Cardiac muscle cell (in vitro differentiated cells and primary cell): Measurements from ENCODE around the gene ZEB2. TPM values are rescaled to one million over a fixed set of nuclear protein-coding genes. Genes with fewer than 3 reads are reported as not detected.
A peak's percentile ranks its signal among the peaks of the same experiment; 100 is the strongest.

ENCODE experiments used
- DNase-seq, 2 donors: peaks; one replicate each; pipeline versions ENCODE4 v3.0.0 to v3.0.0-alpha.2; 2010 to 2017; ENCODE audit warnings: low read depth in 1 of 2, low spot score in 1 of 2
- H3K27ac ChIP-seq: fragments of 200-600 bp; sonication (generic); 2 replicates; pipeline ENCODE4 v1.5.1; 2016
- H3K27me3 ChIP-seq: fragments of 200-600 bp; sonication (generic); 2 replicates; pipeline ENCODE4 v1.6.0; 2016; ENCODE audit warnings: control low read depth
- H3K36me3 ChIP-seq: fragments of 200-600 bp; sonication (generic); 2 replicates; pipeline ENCODE4 v1.5.1; 2016; ENCODE audit warnings: control low read depth
- H3K4me1 ChIP-seq: fragments of 200-600 bp; sonication (generic); 2 replicates; pipeline ENCODE4 v1.8.1; 2017; ENCODE audit warnings: low read depth, mild to moderate bottlenecking, mixed run types
- H3K4me3 ChIP-seq: fragments of 200-600 bp; sonication (generic); 2 replicates; pipeline ENCODE4 v1.5.1; 2016; ENCODE audit warnings: mild to moderate bottlenecking
- H3K9me3 ChIP-seq: fragments of 200-600 bp; sonication (generic); 2 replicates; pipeline ENCODE4 v1.5.1; 2017; ENCODE audit warnings: low read depth, mild to moderate bottlenecking, control low read depth
- polyA plus RNA-seq: library from polyadenylated mRNA; unstranded; fragments of >200 nt; fragmentation: Nextera tagmentation; extraction: Ambion mirVana; gene quantifications from 2 replicates; pipeline ENCODE4 v1.2.1, GENCODE V29; 2016
- total RNA-seq: library from RNA; depleted of rRNA; stranded (reverse); fragments of >200 nt; gene quantifications from 2 replicates; pipeline ENCODE4 v1.2.3, GENCODE V29; 2016
- TF ChIP-seq, protein P1 (sequence below): IDR thresholded peaks from 2 replicates; pipeline ENCODE4 v1.5.1; 2012; ENCODE audit warnings: low read depth, mild to moderate bottlenecking, low read length

Gene ZEB2
- total and polyA plus RNA-seq, 2 experiments from 2014 or later: 16.8 to 41.2 TPM

DNA sequence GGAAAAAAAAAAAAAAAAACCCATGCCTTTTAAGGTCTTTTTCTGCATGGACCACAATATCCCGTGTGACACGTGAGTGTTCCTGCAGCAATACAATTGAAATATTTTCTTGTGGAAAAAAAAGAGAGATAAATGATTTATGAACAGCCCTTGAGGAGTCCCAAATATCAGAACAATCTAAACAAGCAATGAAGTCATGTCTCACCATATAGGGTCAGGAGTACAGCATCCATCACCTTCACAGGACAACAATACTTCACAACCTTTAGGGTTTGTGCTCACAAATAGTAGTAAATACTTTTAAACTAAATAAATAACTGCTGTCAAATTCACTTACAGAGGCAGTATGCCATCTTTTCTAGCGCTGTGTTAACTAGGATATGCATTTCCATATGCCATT lies 87.9 kb downstream of the ZEB2 start:
- Histone ChIP-seq H3K9me3 (no peaks in the 10 kb centered on the region), H3K4me3 (no peak overlapping the region), H3K27me3 (no peaks in the 10 kb centered on the region), H3K36me3 (no peaks in the 10 kb centered on the region), H3K27ac (no peak overlapping the region), H3K4me1 (peaks cover 32% of the 10 kb centered on the region)
- DNase-seq: no peak
- TF ChIP-seq, protein P1, sequence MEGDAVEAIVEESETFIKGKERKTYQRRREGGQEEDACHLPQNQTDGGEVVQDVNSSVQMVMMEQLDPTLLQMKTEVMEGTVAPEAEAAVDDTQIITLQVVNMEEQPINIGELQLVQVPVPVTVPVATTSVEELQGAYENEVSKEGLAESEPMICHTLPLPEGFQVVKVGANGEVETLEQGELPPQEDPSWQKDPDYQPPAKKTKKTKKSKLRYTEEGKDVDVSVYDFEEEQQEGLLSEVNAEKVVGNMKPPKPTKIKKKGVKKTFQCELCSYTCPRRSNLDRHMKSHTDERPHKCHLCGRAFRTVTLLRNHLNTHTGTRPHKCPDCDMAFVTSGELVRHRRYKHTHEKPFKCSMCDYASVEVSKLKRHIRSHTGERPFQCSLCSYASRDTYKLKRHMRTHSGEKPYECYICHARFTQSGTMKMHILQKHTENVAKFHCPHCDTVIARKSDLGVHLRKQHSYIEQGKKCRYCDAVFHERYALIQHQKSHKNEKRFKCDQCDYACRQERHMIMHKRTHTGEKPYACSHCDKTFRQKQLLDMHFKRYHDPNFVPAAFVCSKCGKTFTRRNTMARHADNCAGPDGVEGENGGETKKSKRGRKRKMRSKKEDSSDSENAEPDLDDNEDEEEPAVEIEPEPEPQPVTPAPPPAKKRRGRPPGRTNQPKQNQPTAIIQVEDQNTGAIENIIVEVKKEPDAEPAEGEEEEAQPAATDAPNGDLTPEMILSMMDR: no peak

DNA sequence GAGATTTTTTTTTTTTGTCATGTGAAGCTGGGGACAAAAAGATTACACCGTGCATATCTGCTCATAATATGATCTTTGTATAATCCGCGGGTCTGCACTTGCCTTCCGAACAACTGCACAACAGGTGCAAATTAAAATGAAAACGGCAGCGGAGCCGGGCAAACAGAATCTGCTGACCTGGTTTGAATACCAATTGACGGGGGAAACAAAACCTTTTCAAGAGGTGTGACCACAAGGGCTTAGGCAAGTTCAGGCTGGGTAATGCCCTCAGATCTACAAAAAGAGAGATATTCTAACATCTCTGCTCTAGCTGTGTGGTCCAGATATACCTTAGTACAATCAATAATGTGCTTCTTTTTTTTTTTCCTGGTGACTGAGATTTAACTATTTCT lies 88.5 kb downstream of the ZEB2 start:
- H3K4me3 ChIP-seq: no peak overlapping the region
- H3K27me3 ChIP-seq: no peaks in the 10 kb centered on the region
- TF ChIP-seq, protein P1: no peak
- no peaks in the 10 kb centered on the region for H3K36me3 ChIP-seq
- peak overlapping the region; percentile 87 for H3K27ac ChIP-seq
- H3K9me3 ChIP-seq: no peaks in the 10 kb centered on the region
- peak in 1 of 2 donors; percentile 16 for DNase-seq
- peaks cover 38% of the 10 kb centered on the region for H3K4me1 ChIP-seq

DNA sequence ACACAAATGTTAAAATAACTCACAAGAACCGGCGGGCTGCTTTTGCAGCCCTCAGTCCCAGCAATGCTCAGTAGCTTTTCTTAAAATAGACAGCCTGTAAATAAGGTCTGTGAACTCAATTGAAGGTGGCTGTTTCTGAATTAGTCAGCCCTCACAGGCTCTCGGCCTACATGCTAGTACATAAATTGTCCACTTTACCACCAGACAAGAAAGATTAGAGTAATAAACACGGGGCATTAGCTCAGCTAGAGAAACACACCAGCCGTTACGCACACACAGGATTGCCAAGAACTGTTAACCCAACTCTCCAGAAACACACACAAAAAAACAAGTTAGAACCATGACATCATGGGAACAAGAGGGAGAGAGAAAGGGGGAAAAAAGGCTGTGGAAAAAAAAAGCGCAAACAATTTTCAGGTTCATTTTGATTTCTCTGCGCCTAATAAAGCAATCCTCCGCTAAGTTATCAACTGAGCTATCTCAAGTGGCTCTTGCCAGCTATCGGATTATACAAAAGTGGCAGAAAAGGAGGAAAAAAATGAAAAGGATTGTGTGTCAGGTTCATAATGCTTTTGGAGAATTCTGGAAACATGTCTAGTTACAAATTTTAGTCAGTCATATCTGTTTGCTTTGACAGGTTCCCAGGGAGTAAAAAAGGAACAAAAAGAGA lies 89.1 kb downstream of the ZEB2 start:
- TF ChIP-seq, protein P1: no peak
- Histone ChIP-seq H3K27me3 (no peaks in the 10 kb centered on the region), H3K4me3 (no peak overlapping the region), H3K4me1 (peaks cover 39% of the 10 kb centered on the region), H3K36me3 (no peaks in the 10 kb centered on the region), H3K27ac (peak overlapping the region; percentile 87), H3K9me3 (no peaks in the 10 kb centered on the region)
- peak; percentile 59 to 76 for DNase-seq

DNA sequence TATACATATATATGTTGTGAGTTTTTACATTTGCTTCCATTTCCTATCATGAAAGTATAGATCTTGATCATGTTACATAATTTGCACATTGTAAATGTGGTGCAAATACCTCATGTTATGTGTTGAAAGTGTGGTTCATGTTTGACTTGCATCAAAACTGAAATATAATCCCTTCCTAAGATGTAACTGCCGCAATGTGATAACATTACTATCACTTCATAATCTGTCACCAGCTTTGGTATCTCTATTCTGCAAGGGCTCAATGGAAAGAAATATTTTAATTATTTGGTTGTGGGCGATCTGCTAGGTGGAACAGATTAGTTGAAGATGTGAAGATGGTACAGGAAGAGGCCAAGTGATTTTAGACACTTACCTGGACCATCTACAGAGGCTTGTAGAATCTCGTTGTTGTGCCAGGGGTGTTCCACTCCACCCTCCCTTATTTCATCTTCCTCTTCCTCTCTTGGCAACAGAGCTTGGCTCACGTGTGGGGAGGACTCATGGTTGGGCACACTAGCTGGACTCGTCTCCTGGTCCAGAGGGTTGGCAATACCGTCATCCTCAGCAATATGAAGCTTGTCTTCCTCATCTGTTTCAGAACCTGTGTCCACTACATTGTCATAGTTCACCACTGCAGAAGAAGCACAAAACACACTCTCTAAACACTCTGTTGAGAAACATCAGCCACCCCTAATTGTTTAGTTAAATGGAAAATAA lies 90.4 kb downstream of the ZEB2 start:
- peaks cover 39% of the 10 kb centered on the region for H3K4me1 ChIP-seq
- TF ChIP-seq, protein P1: no peak
- H3K4me3 ChIP-seq: no peak overlapping the region
- no peaks in the 10 kb centered on the region for H3K27me3 ChIP-seq
- no peak for DNase-seq
- no peak overlapping the region for H3K27ac ChIP-seq
- no peaks in the 10 kb centered on the region for H3K9me3 ChIP-seq
- no peaks in the 10 kb centered on the region for H3K36me3 ChIP-seq

DNA sequence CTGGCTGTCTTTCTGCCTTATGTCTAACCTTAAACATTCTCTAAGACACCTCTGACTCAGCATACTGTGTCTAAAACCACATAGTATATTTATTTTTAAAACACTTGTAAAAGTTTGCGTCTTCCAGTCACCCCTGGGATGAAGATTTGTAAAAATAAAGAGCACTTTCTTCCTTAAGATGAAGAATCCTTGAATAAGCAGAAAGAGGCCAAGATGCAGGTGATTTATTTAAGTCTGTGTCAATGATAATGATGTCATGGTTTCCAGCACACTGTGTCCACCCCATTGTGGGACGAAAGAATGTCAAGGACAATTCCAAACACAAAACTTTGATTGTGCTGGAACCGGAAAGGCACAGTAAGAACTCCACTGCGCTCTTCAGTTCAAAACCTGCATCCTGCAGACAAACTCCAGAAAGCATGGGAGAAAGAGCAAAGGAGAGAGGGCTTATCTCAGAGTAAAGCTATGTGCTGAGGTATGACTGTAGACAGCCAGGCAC lies 92.9 kb downstream of the ZEB2 start:
- Histone ChIP-seq H3K36me3 (no peaks in the 10 kb centered on the region), H3K4me1 (peaks cover 37% of the 10 kb centered on the region), H3K27me3 (no peaks in the 10 kb centered on the region), H3K27ac (peak overlapping the region; percentile 85), H3K4me3 (no peak overlapping the region), H3K9me3 (no peaks in the 10 kb centered on the region)
- TF ChIP-seq, protein P1: no peak
- DNase-seq: peak; percentile 51 to 57
